HG03039 (cell line): Measurements from ENCODE around the gene CRIM1.

Source experiments
- ATAC-seq: cut with Tn5 transposase; IDR thresholded peaks from one replicate; pipeline ENCODE4 v1.9.1; 2021; ENCODE audit warnings: mild to moderate bottlenecking, moderate library complexity; ENCODE audit not compliant: unreplicated experiment

The CRIM1 gene

GRCh38 chr2:36478999-36479398 is 123.4 kb downstream of the CRIM1 start:
- ATAC-seq = no peak

DNA sequence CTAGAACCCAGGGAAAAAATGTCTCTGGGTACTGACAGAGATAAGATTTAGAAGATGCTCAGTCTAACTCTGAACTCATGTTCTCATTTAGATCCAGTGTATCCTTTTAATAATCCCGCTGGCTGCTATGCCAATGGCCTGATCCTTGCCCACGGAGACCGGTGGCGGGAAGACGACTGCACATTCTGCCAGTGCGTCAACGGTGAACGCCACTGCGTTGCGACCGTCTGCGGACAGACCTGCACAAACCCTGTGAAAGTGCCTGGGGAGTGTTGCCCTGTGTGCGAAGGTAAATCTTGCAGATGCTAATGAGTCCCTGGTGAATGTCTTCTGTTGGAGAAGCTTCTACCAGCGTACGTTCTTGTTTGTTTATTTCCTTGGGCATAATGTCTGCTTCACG is 123.8 kb downstream of the CRIM1 start:
- no peak for ATAC-seq

DNA sequence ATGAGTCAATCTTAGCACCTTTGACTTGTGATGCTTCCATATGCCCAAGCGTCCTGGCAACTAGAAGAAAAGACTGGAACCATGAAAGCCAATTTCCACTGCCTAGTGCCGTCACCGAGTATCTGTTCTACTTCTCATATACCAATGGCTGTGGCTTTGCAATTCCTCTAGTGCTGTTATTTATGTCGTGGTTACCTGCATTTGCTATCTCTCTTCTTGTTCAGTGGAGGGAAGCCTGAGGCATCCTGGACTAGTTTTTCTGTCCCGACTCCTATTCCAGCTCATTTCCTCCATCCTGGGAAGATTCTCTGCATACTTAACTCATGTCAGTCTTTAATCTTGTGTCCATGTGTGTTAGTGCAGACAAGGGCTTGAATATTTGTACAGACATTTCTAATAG is 124.5 kb downstream of the CRIM1 start:
- ATAC-seq = no peak

DNA sequence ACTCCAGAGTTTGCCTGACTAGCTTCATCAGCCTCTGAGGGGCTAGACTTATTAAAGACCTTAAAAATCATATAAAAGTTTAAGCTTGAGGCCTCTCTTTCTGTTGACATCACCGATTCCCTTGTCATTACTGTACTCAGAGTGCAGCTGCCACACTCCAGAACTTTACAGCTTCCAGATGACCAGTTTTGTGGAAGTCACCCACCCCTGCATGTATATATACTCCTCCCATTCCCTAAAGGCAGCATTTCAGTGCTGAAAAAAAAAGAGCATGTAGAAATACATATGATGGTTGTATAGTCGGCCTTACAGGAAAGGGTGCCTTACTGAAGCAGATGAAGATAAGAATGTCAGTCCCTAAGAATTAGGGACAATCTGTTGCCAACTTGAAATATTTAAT is 125.1 kb downstream of the CRIM1 start:
- ATAC-seq = no peak

DNA sequence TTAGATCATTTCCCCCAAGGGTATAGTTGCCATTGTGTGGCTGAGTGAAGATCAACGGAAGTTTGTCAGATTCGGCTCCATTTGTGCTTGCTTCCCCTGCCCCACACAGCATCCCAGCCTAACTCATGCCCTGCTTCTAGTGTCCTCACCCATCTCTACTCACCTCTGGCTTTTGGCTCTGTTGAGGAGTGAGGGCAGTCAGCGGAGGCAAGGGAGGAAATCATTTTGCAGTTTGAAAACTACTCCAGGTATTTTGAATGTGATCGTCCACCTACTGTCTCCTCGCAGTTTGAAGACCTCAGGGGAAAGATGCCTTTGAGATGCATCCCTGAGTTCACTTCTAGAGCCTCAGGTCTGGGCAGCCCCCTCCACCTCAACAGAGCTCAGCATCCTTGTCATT is 126.1 kb downstream of the CRIM1 start:
- no peak for ATAC-seq

DNA sequence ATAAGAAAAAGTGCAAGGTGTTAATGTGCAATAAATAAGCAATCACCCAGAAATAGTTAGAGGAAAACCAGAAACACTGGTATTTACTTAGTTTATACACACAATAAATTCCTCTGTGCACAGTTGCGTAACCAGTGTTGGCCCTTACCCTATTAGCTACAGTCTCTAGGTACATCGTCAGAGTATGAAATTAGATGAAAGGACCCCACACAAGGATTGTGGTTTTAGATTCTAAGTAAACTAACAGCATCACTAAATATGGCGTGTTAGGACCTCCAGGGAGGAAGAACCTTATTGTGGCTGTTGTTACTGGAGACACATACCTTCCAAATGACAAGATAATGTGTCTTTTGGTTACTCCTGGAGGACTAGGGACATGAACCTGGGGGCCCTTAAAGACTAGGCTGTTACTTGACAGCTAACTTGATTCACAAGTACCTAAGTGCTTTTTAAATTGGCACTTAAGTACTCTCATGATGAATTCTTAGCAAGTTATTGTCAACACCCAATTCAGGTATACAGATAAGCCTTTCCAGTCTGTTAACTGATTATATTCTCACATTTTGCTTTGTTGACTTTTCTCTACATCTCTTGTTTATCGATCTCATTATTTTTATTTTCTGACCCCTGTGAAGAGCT is 127.1 kb downstream of the CRIM1 start:
- no peak for ATAC-seq

DNA sequence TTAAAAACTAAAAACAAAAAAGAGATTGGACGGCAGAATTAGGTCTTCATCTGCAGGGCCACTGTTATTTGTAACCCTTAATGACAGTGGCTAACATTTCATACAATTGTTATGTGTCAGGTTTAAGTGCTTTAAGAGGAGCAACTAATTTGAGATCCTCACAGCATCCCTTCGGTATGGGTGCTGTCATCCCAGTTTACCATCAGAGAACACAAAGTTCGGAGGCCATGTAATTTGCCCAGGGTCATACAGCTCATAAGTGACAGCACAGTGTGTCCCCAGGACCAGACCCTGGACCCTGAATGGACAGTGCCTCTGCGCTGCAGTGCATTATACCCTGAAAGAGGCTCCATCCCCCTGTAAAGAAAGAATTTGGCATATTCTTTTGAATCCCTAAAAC is 127.7 kb downstream of the CRIM1 start:
- no peak for ATAC-seq

GRCh38 chr2:36484454-36484853 is 128.9 kb downstream of the CRIM1 start:
- ATAC-seq = no peak

DNA sequence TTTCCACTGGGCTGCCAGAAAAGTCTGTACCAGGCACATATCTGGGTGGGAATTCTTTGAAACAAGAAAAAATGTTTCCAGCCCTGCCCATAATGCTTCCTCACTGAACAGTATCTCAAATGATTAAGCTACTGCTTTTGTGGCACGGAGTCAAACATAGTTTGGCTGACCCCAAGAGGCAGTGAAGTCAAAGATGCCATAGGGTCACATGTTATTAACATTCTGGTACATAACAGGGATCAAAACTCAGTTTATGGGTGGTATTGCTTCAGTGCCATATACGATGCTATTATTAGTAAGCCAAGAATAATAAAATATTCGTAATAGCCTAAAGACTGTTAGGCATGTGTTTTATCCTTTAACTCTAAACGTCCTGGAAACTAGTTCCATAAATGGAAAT is 129.9 kb downstream of the CRIM1 start:
- ATAC-seq = no peak

GRCh38 chr2:36486521-36487044 is 131.0 kb downstream of the CRIM1 start:
- no peak for ATAC-seq

DNA sequence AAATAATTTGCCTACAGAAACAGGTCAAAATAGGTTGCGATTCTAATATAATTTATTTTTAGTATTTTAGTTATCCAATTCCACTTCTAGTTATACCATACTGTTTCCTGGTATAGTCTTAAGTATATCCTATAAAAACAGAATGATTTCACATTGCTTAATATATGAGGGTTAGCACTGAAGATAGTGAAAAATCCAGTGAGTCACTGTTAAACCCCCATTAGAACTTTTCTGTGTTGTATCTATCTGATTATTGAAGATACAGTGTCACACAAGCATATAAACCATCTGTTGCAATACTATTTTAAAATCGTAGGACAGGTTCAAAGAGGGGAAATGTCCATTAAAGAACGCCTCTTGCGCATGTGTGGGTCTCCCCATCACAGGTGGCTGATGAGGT is 132.4 kb downstream of the CRIM1 start:
- ATAC-seq = no peak

GRCh38 chr2:36489281-36489680 is 133.7 kb downstream of the CRIM1 start:
- ATAC-seq = no peak

GRCh38 chr2:36490749-36491148 is 135.2 kb downstream of the CRIM1 start:
- no peak for ATAC-seq

GRCh38 chr2:36492216-36492945 is 136.8 kb downstream of the CRIM1 start:
- ATAC-seq = no peak

GRCh38 chr2:36493306-36493705 is 137.7 kb downstream of the CRIM1 start:
- ATAC-seq = no peak

- ATAC-seq = no peak
Observed at GRCh38 chr2:36497570-36498163, 142.1 kb downstream of the CRIM1 start.

GRCh38 chr2:36499128-36499820 is 143.7 kb downstream of the CRIM1 start:
- ATAC-seq = no peak

DNA sequence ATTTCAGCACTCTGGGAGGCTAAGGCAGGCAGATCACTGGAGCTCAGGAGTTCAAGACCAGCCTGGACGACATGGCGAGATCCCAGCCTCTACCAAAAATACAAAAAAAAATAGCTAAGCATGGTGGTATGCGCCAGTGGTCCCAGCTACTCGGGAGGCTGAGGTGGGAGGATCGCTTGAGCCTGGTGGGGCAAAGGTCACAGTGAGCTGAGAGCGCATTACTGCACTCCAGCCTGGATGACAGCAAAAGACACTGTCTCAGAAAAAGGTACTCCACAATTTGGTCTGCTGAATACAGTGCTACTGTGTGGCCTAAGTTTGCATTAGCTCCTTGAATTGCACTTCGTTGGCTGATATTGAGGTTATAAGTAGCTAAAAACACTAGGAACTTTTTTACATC is 144.5 kb downstream of the CRIM1 start:
- no peak for ATAC-seq

- ATAC-seq = no peak
Observed at GRCh38 chr2:36502081-36502480, 146.5 kb downstream of the CRIM1 start.

DNA sequence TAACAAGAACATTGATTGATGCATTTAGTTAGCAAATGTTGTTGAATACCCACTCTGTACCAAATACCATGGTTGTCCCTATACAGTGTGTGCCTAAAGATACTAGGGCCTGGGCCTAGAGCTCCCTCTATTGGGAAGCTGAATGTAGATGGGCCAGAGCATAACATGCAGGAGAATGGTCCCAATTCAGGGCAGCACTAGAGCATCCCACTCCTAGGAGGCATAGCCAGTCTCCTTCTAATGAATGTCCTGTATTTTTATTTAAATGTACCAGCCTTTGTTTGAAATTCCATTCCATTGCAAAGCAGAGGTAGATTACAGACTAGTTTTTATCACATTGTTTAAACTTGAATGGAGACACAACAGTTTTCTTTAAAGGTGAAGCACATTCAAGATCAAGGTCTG is 151.8 kb downstream of the CRIM1 start:
- peak; percentile 84 for ATAC-seq

GRCh38 chr2:36509075-36509474 is 153.5 kb downstream of the CRIM1 start:
- ATAC-seq = no peak
